Measurements from ENCODE around the gene CCDC8. TPM values are rescaled to one million over a fixed set of nuclear protein-coding genes. Genes with fewer than 3 reads are reported as not detected.

The CCDC8 gene, protein sequence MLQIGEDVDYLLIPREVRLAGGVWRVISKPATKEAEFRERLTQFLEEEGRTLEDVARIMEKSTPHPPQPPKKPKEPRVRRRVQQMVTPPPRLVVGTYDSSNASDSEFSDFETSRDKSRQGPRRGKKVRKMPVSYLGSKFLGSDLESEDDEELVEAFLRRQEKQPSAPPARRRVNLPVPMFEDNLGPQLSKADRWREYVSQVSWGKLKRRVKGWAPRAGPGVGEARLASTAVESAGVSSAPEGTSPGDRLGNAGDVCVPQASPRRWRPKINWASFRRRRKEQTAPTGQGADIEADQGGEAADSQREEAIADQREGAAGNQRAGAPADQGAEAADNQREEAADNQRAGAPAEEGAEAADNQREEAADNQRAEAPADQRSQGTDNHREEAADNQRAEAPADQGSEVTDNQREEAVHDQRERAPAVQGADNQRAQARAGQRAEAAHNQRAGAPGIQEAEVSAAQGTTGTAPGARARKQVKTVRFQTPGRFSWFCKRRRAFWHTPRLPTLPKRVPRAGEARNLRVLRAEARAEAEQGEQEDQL
- total RNA-seq: 16.8 and 27.7 TPM in 2 replicates

GRCh38 chr19:46413262-46414031 lies at the start of gene CCDC8:
Gene CCDC8, minus strand, starts transcription at chr19:46413564. Its CDS starts 754 bp downstream, at chr19:46412810.

GRCh38 chr19:46428239-46429135 lies 15.1 kb upstream of the CCDC8 start, which contains the start of gene PNMA8C:
Gene PNMA8C, minus strand, starts transcription at chr19:46428936. Its CDS starts 577 bp downstream, at chr19:46428359.

Other genes starting within 250 kb of the CCDC8 start
- gene IGFL1, start 183.8 kb downstream of the CCDC8 start, total RNA-seq: 0.23 and 0.34 TPM in 2 replicates
- gene HIF3A, start 116.5 kb downstream of the CCDC8 start, total RNA-seq: not detected in 2 replicates
- 48.3 and 72.6 TPM in 2 replicates for gene PPP5C, start 66.5 kb downstream of the CCDC8 start, total RNA-seq
- gene PNMA8C, start 15.4 kb upstream of the CCDC8 start, total RNA-seq: not detected in 2 replicates
- gene PNMA8A, start 58.0 kb upstream of the CCDC8 start, total RNA-seq: 0.87 and 1.2 TPM in 2 replicates
- gene PNMA8B, start 82.3 kb upstream of the CCDC8 start, total RNA-seq: under 0.01 and 0.04 TPM in 2 replicates
- 178 and 232 TPM in 2 replicates for gene CALM3, start 187.8 kb upstream of the CCDC8 start, total RNA-seq
- gene PTGIR, start 211.5 kb upstream of the CCDC8 start, total RNA-seq: 0.04 and 1.6 TPM in 2 replicates
- gene GNG8, start 222.6 kb upstream of the CCDC8 start, total RNA-seq: not detected in 2 replicates
- gene DACT3, start 247.6 kb upstream of the CCDC8 start, total RNA-seq: 0.23 and 0.27 TPM in 2 replicates